K562 (cell line): ENCODE results near the gene DLGAP5. TPM values are rescaled to one million over a fixed set of nuclear protein-coding genes. Genes with fewer than 3 reads are reported as not detected.

Source experiments
- ATAC-seq: fragments of 200-7000 bp; cut with Tn5 transposase; 3 replicates; pipeline ENCODE4 v1.9.1; 2020; ENCODE audit warnings: moderate library complexity
- BruUV-seq: library from RNA; stranded (reverse); fragments of 400-500 nt; replicated peaks from 2 replicates; lab custom pipeline; 2021; lab: Mats Ljungman, UMichigan
- CTCF ChIA-PET: fragments of 300-600 bp; formaldehyde crosslinking; extraction: SDS; loops from one replicate; lab custom pipeline; 2021; ENCODE audit warnings: low intra/inter-chr PET ratio; lab: Yijun Ruan, JAX
- POLR2A ChIA-PET: fragments of 300-600, 350-650 bp; sonication (Branson Sonifier 250); formaldehyde crosslinking; extraction: SDS; loops from one replicate; lab custom pipeline; 2021; ENCODE audit warnings: antibody characterized with exemption, inconsistent platforms; lab: Yijun Ruan, JAX
- DNase-seq, 4 experiments: peaks; one replicate each; pipeline versions ENCODE4 v3.0.0 to v3.0.0-alpha.2; 2011 to 2018; ENCODE audit warnings: low spot score in 3 of 4, mixed read lengths in 3 of 4; ENCODE audit errors: extremely low read depth in 1 of 4
- FAIRE-seq: peaks from 2 replicates; lab custom pipeline; 2011; peaks lifted over from hg19 to GRCh38; lab: Jason Lieb, UNC
- H2AFZ ChIP-seq: 2 replicates; pipeline ENCODE4 v1.6.0; 2011; ENCODE audit warnings: low read depth, low read length, control low read depth, inconsistent platforms
- H3K27ac ChIP-seq: fragments of 200-600 bp; 3 replicates; pipeline ENCODE4 v1.8.0; 2011; ENCODE audit warnings: low read depth, mild to moderate bottlenecking, control low read depth, inconsistent platforms, low read length, moderate library complexity, mixed read lengths; ENCODE audit errors: extremely low read depth
- H3K27me3 ChIP-seq, 2 experiments: fragments of 300-600 bp in 1 of 2; 2 replicates in 1 of 2; 3 replicates in 1 of 2; pipeline versions ENCODE4 v1.6.0 to v1.8.0; 2011; ENCODE audit warnings: inconsistent platforms in 2 of 2, low read length in 2 of 2, mild to moderate bottlenecking in 1 of 2, mixed read lengths in 1 of 2, moderate library complexity in 1 of 2; ENCODE audit not compliant: control insufficient read depth in 2 of 2, insufficient read depth in 2 of 2
- H3K36me3 ChIP-seq: fragments of 300-600 bp; 3 replicates; pipeline ENCODE4 v1.8.0; 2011; ENCODE audit warnings: mild to moderate bottlenecking, low read length, inconsistent platforms; ENCODE audit not compliant: control insufficient read depth, insufficient read depth
- H3K4me1 ChIP-seq, 2 experiments: fragments of 200-600 bp in 1 of 2; replicated peaks in 1 of 2; 2 replicates in 1 of 2; 3 replicates in 1 of 2; pipeline versions ENCODE4 v1.5.1 to v1.8.0; 2011; ENCODE audit warnings: inconsistent platforms in 2 of 2, low read length in 2 of 2, mild to moderate bottlenecking in 1 of 2, mixed read lengths in 1 of 2, moderate library complexity in 1 of 2; ENCODE audit not compliant: control insufficient read depth in 2 of 2, insufficient read depth in 2 of 2
- H3K4me2 ChIP-seq: 2 replicates; pipeline ENCODE4 v1.6.1; 2011; ENCODE audit warnings: low read length, control low read depth, inconsistent platforms, mixed read lengths; ENCODE audit not compliant: insufficient read depth
- H3K4me3 ChIP-seq: fragments of 200-600 bp; sonication (generic), shearing (Covaris generic); 2 replicates; pipeline ENCODE4 v1.5.1; 2016; ENCODE audit warnings: control low read depth, inconsistent platforms
- H3K79me2 ChIP-seq: fragments of 200-600 bp; 3 replicates; pipeline ENCODE4 v1.8.0; 2011; ENCODE audit warnings: low read length, inconsistent platforms; ENCODE audit not compliant: control insufficient read depth, insufficient read depth
- H3K9ac ChIP-seq, 2 experiments: 2 replicates each; pipeline versions ENCODE4 v1.6.0 to v1.6.1; 2011; ENCODE audit warnings: low read depth in 2 of 2, low read length in 2 of 2, control low read depth in 1 of 2, inconsistent platforms in 1 of 2, mild to moderate bottlenecking in 1 of 2, mixed read lengths in 1 of 2; ENCODE audit not compliant: insufficient read depth in 1 of 2
- H3K9me1 ChIP-seq: one replicate; pipeline ENCODE4 v1.6.0; 2011; ENCODE audit warnings: inconsistent platforms, mild to moderate bottlenecking, low read length, moderate library complexity; ENCODE audit not compliant: control insufficient read depth, insufficient read depth
- H3K9me3 ChIP-seq: replicated peaks from 2 replicates; pipeline ENCODE4 v1.5.1; 2011; ENCODE audit warnings: low read depth, low read length, inconsistent platforms; ENCODE audit not compliant: control insufficient read depth, insufficient read depth
- H4K20me1 ChIP-seq: replicated peaks from 2 replicates; pipeline ENCODE4 v1.6.1; 2011; ENCODE audit warnings: low read length, inconsistent platforms, mixed read lengths; ENCODE audit not compliant: control insufficient read depth, insufficient read depth
- ATF1 ChIP-seq, 2 experiments: fragments of 450-650 bp in 1 of 2; IDR thresholded peaks; 2 replicates each; pipeline ENCODE4 v1.6.1; 2016; ENCODE audit warnings: missing compliant biosample characterization in 1 of 2, missing genetic modification characterization in 1 of 2
- BHLHE40 ChIP-seq: IDR thresholded peaks from 2 replicates; pipeline ENCODE4 v1.6.1; 2011; ENCODE audit warnings: low read length, improper control_type of control experiment
- FOXK2 ChIP-seq, 2 experiments: fragments of 450-650 bp; IDR thresholded peaks in 1 of 2; conservative IDR thresholded peaks in 1 of 2; 2 replicates each; pipeline ENCODE4 v1.6.1; 2016; ENCODE audit warnings: low read depth in 2 of 2, mild to moderate bottlenecking in 1 of 2
- GATAD2A ChIP-seq: fragments of 450-650 bp; IDR thresholded peaks from 2 replicates; pipeline ENCODE4 v1.6.1; 2017
- NCOR1 ChIP-seq: fragments of 450-650 bp; IDR thresholded peaks from 2 replicates; pipeline ENCODE4 v1.6.1; 2016; ENCODE audit warnings: mild to moderate bottlenecking, moderate library complexity
- NELFE ChIP-seq: IDR thresholded peaks from 2 replicates; pipeline ENCODE4 v1.6.1; 2011; ENCODE audit warnings: mild to moderate bottlenecking; ENCODE audit not compliant: insufficient read depth, insufficient read length
- NFIX ChIP-seq: fragments of 250-450 bp; sonication (Bioruptor Pico); IDR thresholded peaks from 2 replicates; pipeline ENCODE4 v1.4.0; 2020; ENCODE audit warnings: low read depth, mild to moderate bottlenecking, moderate library complexity
- NONO ChIP-seq, 2 experiments: fragments of 200-400 bp in 1 of 2; fragments of 450-650 bp in 1 of 2; formaldehyde crosslinking in 1 of 2; IDR thresholded peaks; 2 replicates each; pipeline ENCODE4 v1.6.1; 2017; ENCODE audit warnings: low read depth in 2 of 2, mild to moderate bottlenecking in 2 of 2, moderate library complexity in 2 of 2, low read length in 1 of 2
- NR4A1 ChIP-seq, 2 experiments: fragments of 250-450 bp in 1 of 2; fragments of 450-650 bp in 1 of 2; sonication (Bioruptor Pico) in 1 of 2; IDR thresholded peaks; 2 replicates each; pipeline versions ENCODE4 v1.4.0 to v1.6.1; 2016 to 2020; ENCODE audit warnings: mild to moderate bottlenecking in 2 of 2, missing compliant biosample characterization in 1 of 2, missing genetic modification characterization in 1 of 2, moderate library complexity in 1 of 2
- OTX1 ChIP-seq: fragments of 450-650 bp; formaldehyde crosslinking; IDR thresholded peaks from 2 replicates; pipeline ENCODE4 v1.4.0; 2022; ENCODE audit warnings: mild to moderate bottlenecking
- PHB ChIP-seq: fragments of 250-450 bp; sonication (Bioruptor Pico); IDR thresholded peaks from 2 replicates; pipeline ENCODE4 v1.5.0; 2021
- PML ChIP-seq: IDR thresholded peaks from 2 replicates; pipeline ENCODE4 v1.6.1; 2012; ENCODE audit warnings: low read length, inconsistent platforms
- POLR2G ChIP-seq: fragments of 200-400 bp; formaldehyde crosslinking; IDR thresholded peaks from 2 replicates; pipeline ENCODE4 v1.6.1; 2017; ENCODE audit warnings: low read depth, mild to moderate bottlenecking, antibody characterized with exemption, low read length, moderate library complexity
- PTTG1 ChIP-seq: fragments of 450-650 bp; IDR thresholded peaks from 2 replicates; pipeline ENCODE4 v1.6.1; 2016; ENCODE audit warnings: low read depth, mild to moderate bottlenecking, missing genetic modification characterization, missing compliant biosample characterization
- RBM39 ChIP-seq: fragments of 200-400 bp; formaldehyde crosslinking; optimal IDR thresholded peaks from 2 replicates; pipeline ENCODE3; 2018; ENCODE audit warnings: low read depth, low read length
- STAT5A ChIP-seq: IDR thresholded peaks from 2 replicates; pipeline ENCODE4 v1.6.1; 2012; ENCODE audit warnings: low read length, inconsistent platforms, borderline replicate concordance
- TAF9B ChIP-seq: fragments of 450-650 bp; IDR thresholded peaks from 2 replicates; pipeline ENCODE4 v1.6.1; 2018; ENCODE audit warnings: mild to moderate bottlenecking; ENCODE audit not compliant: partially characterized antibody
- ZC3H11A ChIP-seq: IDR thresholded peaks from 2 replicates; pipeline ENCODE4 v1.6.1; 2012; ENCODE audit warnings: low read depth, low read length, improper control_type of control experiment
- ZNF75A ChIP-seq: fragments of 450-650 bp; formaldehyde crosslinking; IDR thresholded peaks from 2 replicates; pipeline ENCODE4 v1.4.0; 2020; ENCODE audit warnings: mild to moderate bottlenecking
- WGBS: fragments of 100-300 bp; shearing (Covaris generic); methylation state at CpG from one replicate; pipeline ENCODE4 v1.1.6; 2016; ENCODE audit warnings: low coverage, mixed read lengths; ENCODE audit not compliant: insufficient coverage; ENCODE audit errors: missing lambda C conversion rate; 5-methylcytosine and 5-hydroxymethylcytosine counted together
- in situ Hi-C: fragments of 300-500 bp; cut with MboI; formaldehyde crosslinking; loops from 4 replicates; pipeline ENCODE4 v1.15.0; 2018; ENCODE audit warnings: inconsistent platforms, mixed read lengths
- intact Hi-C: fragments of 100-400 bp; cut with micrococcal nuclease; formaldehyde crosslinking; loops from 2 replicates; pipeline ENCODE4 v1.14.2; 2022
- polyA plus RNA-seq, 8 experiments: library from polyadenylated mRNA; depleted of rRNA in 4 of 8; stranded (reverse) in 5 of 8; unstranded in 3 of 8; fragments of >200 nt; fragmentation: Nextera tagmentation in 2 of 8; fragmentation: Illumina TruSeq in 1 of 8; extraction: Ambion mirVana in 2 of 8; extraction: Trizol in 1 of 8; gene quantifications; 2 replicates each; pipeline versions ENCODE4 v1.2.1 to v1.2.3, GENCODE V29; 2011 to 2014; ENCODE audit warnings: inconsistent platforms in 1 of 8, missing spikeins in 1 of 8
- total RNA-seq, 7 experiments: library from RNA; depleted of rRNA in 6 of 7; stranded (reverse); fragments of >200 nt in 6 of 7; fragmentation: Illumina TruSeq in 2 of 7; extraction: Trizol in 2 of 7; gene quantifications; 2 replicates each; pipeline versions ENCODE4 v1.2.1 to v1.2.3, GENCODE V29; 2011 to 2021; ENCODE audit warnings: low replicate concordance in 1 of 7
- TF ChIP-seq, protein P1 (sequence below): sonication (generic); formaldehyde crosslinking; IDR thresholded peaks from 2 replicates; pipeline ENCODE4 v1.8.1; 2022; ENCODE audit warnings: missing genetic modification reagents

DLGAP5 gene
- total and polyA plus RNA-seq, 9 of the 15 experiments (the other 6 are each of a cell fraction or from before 2014, with no cell fraction given): 39.1 to 80.0 (median 59.9) TPM

DNA sequence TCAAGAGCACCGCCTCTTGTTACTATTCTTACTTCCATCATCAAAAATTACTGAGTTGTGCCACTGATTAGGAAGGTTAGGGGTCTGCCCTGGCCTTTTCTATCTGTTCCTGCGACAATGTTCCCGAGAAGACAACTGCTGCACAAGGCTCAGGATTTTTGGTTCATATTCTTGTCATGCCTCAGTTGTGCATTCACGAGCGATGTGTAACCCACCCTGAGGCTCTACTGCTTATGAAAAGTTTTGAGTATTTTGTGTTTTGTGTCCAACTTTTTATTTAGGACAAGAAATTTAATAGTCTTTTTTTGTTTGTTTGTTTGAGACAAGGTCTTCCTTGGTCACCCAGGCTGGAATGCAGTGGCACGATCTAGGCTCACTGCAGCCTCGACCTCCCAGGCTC, 85.4 kb downstream of the DLGAP5 start:
- Histone ChIP-seq H3K4me2 (no peak overlapping the region), H3K27ac (no peak overlapping the region), H3K9ac (no peak overlapping the region), H3K27me3 (no peaks in the 10 kb centered on the region), H4K20me1 (no peaks in the 10 kb centered on the region), H3K9me3 (peaks cover 13% of the 10 kb centered on the region), H3K36me3 (peaks cover 5% of the 10 kb centered on the region; the same call in 1 of the 3 replicates), H3K79me2 (no peaks in the 10 kb centered on the region), H2AFZ (no peak overlapping the region), H3K4me3 (no peak overlapping the region), H3K9me1 (no peaks in the 10 kb centered on the region), H3K4me1 (peaks cover 12 to 38% of the 10 kb centered on the region in 2 experiments)
- CTCF ChIA-PET: no interaction called here
- DNase-seq (no peak), ATAC-seq (no peak), FAIRE-seq (no peak)
- TF ChIP-seq GATAD2A: no peak
- TF ChIP-seq PTTG1 (tag): no peak
- TF ChIP-seq STAT5A: no peak
- TF ChIP-seq NONO (IDR thresholded peaks at IDR 0.05; ENCODE audit: low read depth in 2 of 2, low read length in 1 of 2): no peak
- TF ChIP-seq FOXK2 (conservative IDR thresholded peaks at IDR 0.05 in 1 of 2, IDR thresholded peaks at IDR 0.05 in 1 of 2; ENCODE audit: low read depth in 2 of 2): no peak
- no peak for TF ChIP-seq NELFE
- TF ChIP-seq NFIX: no peak
- TF ChIP-seq NCOR1: no peak
- TF ChIP-seq PHB (CRISPR knock-in tag): no peak
- TF ChIP-seq, protein P1, sequence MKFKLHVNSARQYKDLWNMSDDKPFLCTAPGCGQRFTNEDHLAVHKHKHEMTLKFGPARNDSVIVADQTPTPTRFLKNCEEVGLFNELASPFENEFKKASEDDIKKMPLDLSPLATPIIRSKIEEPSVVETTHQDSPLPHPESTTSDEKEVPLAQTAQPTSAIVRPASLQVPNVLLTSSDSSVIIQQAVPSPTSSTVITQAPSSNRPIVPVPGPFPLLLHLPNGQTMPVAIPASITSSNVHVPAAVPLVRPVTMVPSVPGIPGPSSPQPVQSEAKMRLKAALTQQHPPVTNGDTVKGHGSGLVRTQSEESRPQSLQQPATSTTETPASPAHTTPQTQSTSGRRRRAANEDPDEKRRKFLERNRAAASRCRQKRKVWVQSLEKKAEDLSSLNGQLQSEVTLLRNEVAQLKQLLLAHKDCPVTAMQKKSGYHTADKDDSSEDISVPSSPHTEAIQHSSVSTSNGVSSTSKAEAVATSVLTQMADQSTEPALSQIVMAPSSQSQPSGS (CRISPR knock-in tag): no peak
- no peak for TF ChIP-seq ZC3H11A
- TF ChIP-seq TAF9B: no peak
- no peak for TF ChIP-seq BHLHE40
- TF ChIP-seq PML: no peak
- TF ChIP-seq POLR2G: no peak
- TF ChIP-seq ATF1 (CRISPR knock-in tag; IDR thresholded peaks at IDR 0.05): no peak
- no peak for TF ChIP-seq ATF1 (tag; IDR thresholded peaks at IDR 0.05)
- no peak for TF ChIP-seq ZNF75A (CRISPR knock-in tag)
- no peak for TF ChIP-seq RBM39
- no peak for TF ChIP-seq NR4A1 (CRISPR knock-in tag; IDR thresholded peaks at IDR 0.05)
- TF ChIP-seq NR4A1 (tag; IDR thresholded peaks at IDR 0.05): no peak
- no peak for TF ChIP-seq OTX1 (CRISPR knock-in tag)
- intact Hi-C loops: no loop called here
- POLR2A ChIA-PET: no interaction called here
- in situ Hi-C loops: no loop called here
- WGBS: 87% methylated on average over 7 of the region's 7 CpGs
- BruUV-seq: no TSS peak
